ENCODE results near the gene SGPP2. TPM values are rescaled to one million over a fixed set of nuclear protein-coding genes. Genes with fewer than 3 reads are reported as not detected.
"Not testable (repeated sequence)": the region's sequence is repeated elsewhere in the genome, so short reads cannot be mapped to it uniquely, and the experiment has no call there.

SGPP2 gene
- not detected in 2 replicates for total RNA-seq (2014; rRNA removed; shearing (Covaris generic))

GRCh38 chr2:222424276-222424728 is at the start of gene SGPP2:
Gene SGPP2 (plus strand): TSS chr2:222424543. CDS start chr2:222424603, 60 bp downstream.
- Histone ChIP-seq H3K27ac (no peak within 1 kb of the TSS), H3K4me3 (no peak within 1 kb of the TSS), H3K36me3 (no peaks in the 10 kb centered on the region), H3K4me1 (replicated peaks) (no peaks in the 10 kb centered on the region), H3K9me3 (replicated peaks) (no peaks in the 10 kb centered on the region), H3K27me3 (replicated peaks) (peaks cover 14% of the 10 kb centered on the region)
- no peak for DNase-seq (ENCODE audit: low read depth in 1 of 2, low spot score in 2 of 2)

- Histone ChIP-seq H3K27ac (no peak overlapping the region), H3K36me3 (no peaks in the 10 kb centered on the region), H3K4me3 (no peak overlapping the region), H3K9me3 (replicated peaks) (no peaks in the 10 kb centered on the region), H3K27me3 (replicated peaks) (no peaks in the 10 kb centered on the region; the same call in 1 of the 2 replicates), H3K4me1 (replicated peaks) (no peaks in the 10 kb centered on the region)
- DNase-seq (ENCODE audit: low read depth in 1 of 2, low spot score in 2 of 2), result no peak
Measured at GRCh38 chr2:222375798-222376197, 48.5 kb upstream of the SGPP2 start.

- no peaks in the 10 kb centered on the region for H3K4me1 ChIP-seq (replicated peaks)
- H3K27ac ChIP-seq, result no peak overlapping the region
- no peaks in the 10 kb centered on the region for H3K9me3 ChIP-seq (replicated peaks)
- H3K36me3 ChIP-seq, result no peaks in the 10 kb centered on the region
- no peaks in the 10 kb centered on the region; the same call in 1 of the 2 replicates for H3K27me3 ChIP-seq (replicated peaks)
- no peak for DNase-seq (ENCODE audit: low read depth in 1 of 2, low spot score in 2 of 2)
- H3K4me3 ChIP-seq, result no peak overlapping the region
Measured at GRCh38 chr2:222380456-222380855, 43.9 kb upstream of the SGPP2 start.

- Histone ChIP-seq H3K9me3 (replicated peaks) (no peaks in the 10 kb centered on the region), H3K4me1 (replicated peaks) (no peaks in the 10 kb centered on the region), H3K36me3 (no peaks in the 10 kb centered on the region), H3K27me3 (replicated peaks) (no peaks in the 10 kb centered on the region; the same call in 1 of the 2 replicates), H3K27ac (no peak overlapping the region), H3K4me3 (no peak overlapping the region)
- DNase-seq (ENCODE audit: low read depth in 1 of 2, low spot score in 2 of 2), result no peak
Measured at GRCh38 chr2:222381566-222381965, 42.8 kb upstream of the SGPP2 start.

GRCh38 chr2:222383255-222383654 is 41.1 kb upstream of the SGPP2 start:
- no peaks in the 10 kb centered on the region for H3K4me1 ChIP-seq (replicated peaks)
- no peak overlapping the region for H3K27ac ChIP-seq
- no peak for DNase-seq (ENCODE audit: low read depth in 1 of 2, low spot score in 2 of 2)
- no peak overlapping the region for H3K4me3 ChIP-seq
- no peaks in the 10 kb centered on the region; the same call in 1 of the 2 replicates for H3K27me3 ChIP-seq (replicated peaks)
- no peaks in the 10 kb centered on the region for H3K9me3 ChIP-seq (replicated peaks)
- no peaks in the 10 kb centered on the region for H3K36me3 ChIP-seq

GRCh38 chr2:222391743-222392285 is 32.5 kb upstream of the SGPP2 start:
- no peaks in the 10 kb centered on the region for H3K9me3 ChIP-seq (replicated peaks)
- no peaks in the 10 kb centered on the region for H3K27me3 ChIP-seq (replicated peaks)
- DNase-seq (ENCODE audit: low read depth in 1 of 2, low spot score in 2 of 2), result no peak
- no peak overlapping the region for H3K4me3 ChIP-seq
- H3K36me3 ChIP-seq, result no peaks in the 10 kb centered on the region
- H3K27ac ChIP-seq, result no peak overlapping the region
- H3K4me1 ChIP-seq (replicated peaks), result no peaks in the 10 kb centered on the region

GRCh38 chr2:222393733-222394267 is 30.5 kb upstream of the SGPP2 start:
- no peak overlapping the region for H3K4me3 ChIP-seq
- H3K27ac ChIP-seq, result no peak overlapping the region
- DNase-seq (ENCODE audit: low read depth in 1 of 2, low spot score in 2 of 2), result no peak
- H3K4me1 ChIP-seq (replicated peaks), result no peaks in the 10 kb centered on the region
- H3K9me3 ChIP-seq (replicated peaks), result no peaks in the 10 kb centered on the region
- H3K36me3 ChIP-seq, result no peaks in the 10 kb centered on the region
- H3K27me3 ChIP-seq (replicated peaks), result no peaks in the 10 kb centered on the region

- Histone ChIP-seq H3K36me3 (no peaks in the 10 kb centered on the region), H3K4me3 (no peak overlapping the region), H3K27me3 (replicated peaks) (no peaks in the 10 kb centered on the region), H3K4me1 (replicated peaks) (no peaks in the 10 kb centered on the region), H3K27ac (no peak overlapping the region), H3K9me3 (replicated peaks) (no peaks in the 10 kb centered on the region)
- no peak for DNase-seq (ENCODE audit: low read depth in 1 of 2, low spot score in 2 of 2)
Measured at GRCh38 chr2:222398446-222398885, 25.9 kb upstream of the SGPP2 start.

GRCh38 chr2:222399038-222399783 is 25.1 kb upstream of the SGPP2 start:
- Histone ChIP-seq H3K27ac (no peak overlapping the region), H3K4me3 (no peak overlapping the region), H3K27me3 (replicated peaks) (no peaks in the 10 kb centered on the region), H3K36me3 (no peaks in the 10 kb centered on the region), H3K4me1 (replicated peaks) (no peaks in the 10 kb centered on the region), H3K9me3 (replicated peaks) (no peaks in the 10 kb centered on the region)
- no peak for DNase-seq (ENCODE audit: low read depth in 1 of 2, low spot score in 2 of 2)

GRCh38 chr2:222404151-222404905 is 20.0 kb upstream of the SGPP2 start:
- Histone ChIP-seq H3K4me3 (no peak overlapping the region), H3K27me3 (replicated peaks) (no peaks in the 10 kb centered on the region), H3K9me3 (replicated peaks) (no peaks in the 10 kb centered on the region), H3K4me1 (replicated peaks) (no peaks in the 10 kb centered on the region), H3K36me3 (no peaks in the 10 kb centered on the region), H3K27ac (no peak overlapping the region)
- DNase-seq (ENCODE audit: low read depth in 1 of 2, low spot score in 2 of 2), result no peak

GRCh38 chr2:222408684-222409083 is 15.7 kb upstream of the SGPP2 start:
- Histone ChIP-seq H3K4me3 (no peak overlapping the region), H3K27ac (no peak overlapping the region), H3K36me3 (no peaks in the 10 kb centered on the region), H3K9me3 (replicated peaks) (no peaks in the 10 kb centered on the region; the same call in 1 of the 2 replicates), H3K4me1 (replicated peaks) (no peaks in the 10 kb centered on the region), H3K27me3 (replicated peaks) (no peaks in the 10 kb centered on the region)
- DNase-seq (ENCODE audit: low read depth in 1 of 2, low spot score in 2 of 2), result no peak

GRCh38 chr2:222410534-222410933 is 13.8 kb upstream of the SGPP2 start:
- no peak for DNase-seq (ENCODE audit: low read depth in 1 of 2, low spot score in 2 of 2)

GRCh38 chr2:222412334-222412733 is 12.0 kb upstream of the SGPP2 start:
- not testable (repeated sequence) for H3K4me3 ChIP-seq; H3K4me1 ChIP-seq (replicated peaks); DNase-seq (ENCODE audit: low read depth in 1 of 2, low spot score in 2 of 2); H3K27me3 ChIP-seq (replicated peaks); H3K36me3 ChIP-seq; H3K9me3 ChIP-seq (replicated peaks); H3K27ac ChIP-seq

More at GRCh38 chr2:222410534-222410933, 13.8 kb upstream of the SGPP2 start:
- Histone ChIP-seq H3K27ac (no peak overlapping the region), H3K9me3 (replicated peaks) (no peaks in the 10 kb centered on the region; the same call in 1 of the 2 replicates), H3K4me1 (replicated peaks) (no peaks in the 10 kb centered on the region), H3K27me3 (replicated peaks) (no peaks in the 10 kb centered on the region), H3K4me3 (no peak overlapping the region), H3K36me3 (no peaks in the 10 kb centered on the region)
